ENCODE data around the gene CKM.

The CKM gene

GRCh38 chr19:45305007-45305406 lies 17.7 kb downstream of the CKM start:
- Histone ChIP-seq H3K4me1 (ENCODE audit: low read length) (no peaks in the 10 kb centered on the region), H3K4me2 (ENCODE audit: low read length) (no peak overlapping the region), H3K9me3 (ENCODE audit: insufficient read depth, low read length) (no peaks in the 10 kb centered on the region), H4K20me1 (ENCODE audit: insufficient read depth, low read length) (no peaks in the 10 kb centered on the region), H3K36me3 (replicated peaks; ENCODE audit: low read depth, low read length) (no peaks in the 10 kb centered on the region), H3K79me2 (ENCODE audit: low read length) (no peaks in the 10 kb centered on the region), H3K27ac (ENCODE audit: low read length) (no peak overlapping the region), H2AFZ (ENCODE audit: low read depth, low read length) (no peak overlapping the region), H3K27me3 (ENCODE audit: low read depth, low read length) (no peaks in the 10 kb centered on the region), H3K4me3 (ENCODE audit: low read length) (no peak overlapping the region), H3K9ac (ENCODE audit: low read length) (no peak overlapping the region)
- TF ChIP-seq EZH2phosphoT487 (IDR thresholded peaks at IDR 0.05; ENCODE audit: low read depth) = no peak
- TF ChIP-seq CTCF (IDR thresholded peaks at IDR 0.05; ENCODE audit: low read depth, low read length) = no peak

DNA sequence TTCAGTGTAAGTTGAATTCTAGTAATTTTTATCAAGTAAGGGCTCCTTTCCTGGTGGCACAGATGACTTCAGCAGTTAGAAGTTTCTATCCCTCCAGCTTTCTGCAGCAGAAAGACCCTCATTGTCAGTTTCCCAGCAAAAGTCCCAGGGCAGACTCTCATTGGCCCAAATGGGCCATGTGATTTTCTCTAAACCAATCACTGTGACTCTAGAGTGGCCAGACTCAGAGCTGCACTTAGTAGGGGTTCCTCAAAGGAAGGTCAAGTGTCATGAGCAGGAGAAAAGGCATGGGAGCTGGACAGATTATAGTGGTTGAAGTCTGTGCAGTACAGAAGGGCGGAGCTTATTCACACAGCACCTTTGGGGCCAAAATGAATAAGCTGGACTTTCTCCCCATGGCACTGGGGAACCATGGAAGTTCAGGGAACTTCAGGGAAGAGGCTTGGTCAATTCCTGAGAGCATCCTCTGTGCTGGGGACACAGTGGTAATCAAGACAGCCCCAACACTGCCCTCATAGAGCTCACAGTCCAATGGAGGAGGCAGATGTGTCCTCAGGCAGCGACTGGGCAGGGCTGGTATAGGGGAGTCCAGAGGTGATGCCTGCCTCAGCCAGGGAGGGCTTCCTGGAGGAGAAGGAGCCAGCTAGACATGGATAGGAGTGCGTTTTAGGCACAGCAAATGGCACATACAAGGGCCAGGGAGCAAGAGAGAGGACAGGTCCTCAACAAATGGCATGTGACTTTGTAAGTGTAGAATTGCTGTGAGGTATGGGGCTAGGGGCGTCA lies 18.3 kb downstream of the CKM start:
- H3K4me2 ChIP-seq (ENCODE audit: low read length) = no peak overlapping the region
- H2AFZ ChIP-seq (ENCODE audit: low read depth, low read length) = no peak overlapping the region
- no peaks in the 10 kb centered on the region for H4K20me1 ChIP-seq (ENCODE audit: insufficient read depth, low read length)
- TF ChIP-seq CTCF (IDR thresholded peaks at IDR 0.05; ENCODE audit: low read depth, low read length) (no peak), EZH2phosphoT487 (IDR thresholded peaks at IDR 0.05; ENCODE audit: low read depth) (no peak)
- H3K4me1 ChIP-seq (ENCODE audit: low read length) = no peaks in the 10 kb centered on the region
- H3K36me3 ChIP-seq (replicated peaks; ENCODE audit: low read depth, low read length) = no peaks in the 10 kb centered on the region
- no peak overlapping the region for H3K9ac ChIP-seq (ENCODE audit: low read length)
- H3K9me3 ChIP-seq (ENCODE audit: insufficient read depth, low read length) = no peaks in the 10 kb centered on the region
- no peak overlapping the region for H3K27ac ChIP-seq (ENCODE audit: low read length)
- H3K79me2 ChIP-seq (ENCODE audit: low read length) = no peaks in the 10 kb centered on the region
- H3K4me3 ChIP-seq (ENCODE audit: low read length) = no peak overlapping the region
- H3K27me3 ChIP-seq (ENCODE audit: low read depth, low read length) = no peaks in the 10 kb centered on the region

- Histone ChIP-seq H2AFZ (ENCODE audit: low read depth, low read length) (no peak overlapping the region), H3K27me3 (ENCODE audit: low read depth, low read length) (no peaks in the 10 kb centered on the region), H4K20me1 (ENCODE audit: insufficient read depth, low read length) (no peaks in the 10 kb centered on the region), H3K9me3 (ENCODE audit: insufficient read depth, low read length) (no peaks in the 10 kb centered on the region), H3K9ac (ENCODE audit: low read length) (no peak overlapping the region), H3K27ac (ENCODE audit: low read length) (no peak overlapping the region), H3K79me2 (ENCODE audit: low read length) (no peaks in the 10 kb centered on the region), H3K36me3 (replicated peaks; ENCODE audit: low read depth, low read length) (no peaks in the 10 kb centered on the region), H3K4me2 (ENCODE audit: low read length) (no peak overlapping the region), H3K4me1 (ENCODE audit: low read length) (no peaks in the 10 kb centered on the region), H3K4me3 (ENCODE audit: low read length) (no peak overlapping the region)
- no peak for TF ChIP-seq CTCF (IDR thresholded peaks at IDR 0.05; ENCODE audit: low read depth, low read length)
- no peak for TF ChIP-seq EZH2phosphoT487 (IDR thresholded peaks at IDR 0.05; ENCODE audit: low read depth)
Measured at GRCh38 chr19:45303269-45304060, 19.2 kb downstream of the CKM start.

DNA sequence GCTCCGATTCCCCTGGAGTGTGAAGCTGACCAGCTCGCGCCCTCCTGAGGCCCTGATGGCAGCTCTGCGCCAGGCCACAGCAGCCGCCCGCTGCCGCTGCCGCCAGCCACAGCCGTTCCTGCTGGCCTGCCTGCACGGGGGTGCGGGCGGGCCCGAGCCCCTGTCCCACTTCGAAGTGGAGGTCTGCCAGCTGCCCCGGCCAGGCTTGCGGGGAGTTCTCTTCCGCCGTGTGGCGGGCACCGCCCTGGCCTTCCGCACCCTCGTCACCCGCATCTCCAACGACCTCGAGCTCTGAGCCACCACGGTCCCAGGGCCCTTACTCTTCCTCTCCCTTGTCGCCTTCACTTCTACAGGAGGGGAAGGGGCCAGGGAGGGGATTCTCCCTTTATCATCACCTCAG lies 20.3 kb downstream of the CKM start:
- H3K27me3 ChIP-seq (ENCODE audit: low read depth, low read length) = no peaks in the 10 kb centered on the region
- no peak for TF ChIP-seq EZH2phosphoT487 (IDR thresholded peaks at IDR 0.05; ENCODE audit: low read depth)
- no peak for TF ChIP-seq CTCF (IDR thresholded peaks at IDR 0.05; ENCODE audit: low read depth, low read length)
- no peaks in the 10 kb centered on the region for H3K36me3 ChIP-seq (replicated peaks; ENCODE audit: low read depth, low read length)

More for the DNA sequence above, 20.3 kb downstream of the CKM start:
- Histone ChIP-seq H3K27ac (ENCODE audit: low read length) (no peak overlapping the region), H2AFZ (ENCODE audit: low read depth, low read length) (no peak overlapping the region), H3K4me2 (ENCODE audit: low read length) (no peak overlapping the region), H3K4me1 (ENCODE audit: low read length) (no peaks in the 10 kb centered on the region), H3K9me3 (ENCODE audit: insufficient read depth, low read length) (no peaks in the 10 kb centered on the region), H3K4me3 (ENCODE audit: low read length) (no peak overlapping the region), H3K9ac (ENCODE audit: low read length) (no peak overlapping the region), H3K79me2 (ENCODE audit: low read length) (no peaks in the 10 kb centered on the region), H4K20me1 (ENCODE audit: insufficient read depth, low read length) (no peaks in the 10 kb centered on the region)

All from OCI-LY3 (cell line).